IMR-90 (cell line): ENCODE results near the gene ITM2B. TPM values are rescaled to one million over a fixed set of nuclear protein-coding genes. Genes with fewer than 3 reads are reported as not detected.

ENCODE experiments used
- ATAC-seq: fragments of 200-7000 bp; cut with Tn5 transposase; 2 replicates; pipeline ENCODE4 v1.9.1; 2020; ENCODE audit warnings: low read depth, mild to moderate bottlenecking, moderate library complexity
- BruUV-seq: library from RNA; stranded (reverse); fragments of 400-500 nt; replicated peaks from 2 replicates; lab custom pipeline; 2021; lab: Mats Ljungman, UMichigan
- CTCF ChIA-PET: fragments of 300-600 bp; formaldehyde crosslinking; extraction: SDS; loops from one replicate; lab custom pipeline; 2021; ENCODE audit warnings: antibody characterized with exemption; lab: Yijun Ruan, JAX
- POLR2A ChIA-PET: fragments of 300-600 bp; sonication (Branson Sonifier 250); formaldehyde crosslinking; loops from one replicate; lab custom pipeline; 2022; ENCODE audit warnings: antibody characterized with exemption; ENCODE audit not compliant: unreplicated experiment; lab: Charles Lee
- DNase-seq: peaks from one replicate; pipeline ENCODE4 v3.0.0; 2013
- H2AFZ ChIP-seq: replicated peaks from 2 replicates; pipeline ENCODE3; 2013; ENCODE audit warnings: low read length, mild to moderate bottlenecking; ENCODE audit not compliant: poor library complexity
- H2AK5ac ChIP-seq: 2 replicates; pipeline ENCODE4 v1.6.1; 2013; ENCODE audit warnings: low read depth, low read length, inconsistent platforms
- H2AK9ac ChIP-seq: replicated peaks from 2 replicates; pipeline ENCODE3; 2013; ENCODE audit warnings: mild to moderate bottlenecking, low read depth, low read length, moderate library complexity; ENCODE audit not compliant: poor library complexity
- H2BK120ac ChIP-seq: 2 replicates; pipeline ENCODE4 v1.6.1; 2013; ENCODE audit warnings: low read depth, low read length, inconsistent platforms
- H2BK15ac ChIP-seq: 3 replicates; pipeline ENCODE4 v1.6.1; 2013; ENCODE audit warnings: low read depth, low read length, inconsistent platforms
- H2BK20ac ChIP-seq: 2 replicates; pipeline ENCODE4 v1.6.1; 2013; ENCODE audit warnings: low read depth, mild to moderate bottlenecking, inconsistent platforms, low read length, moderate library complexity
- H2BK5ac ChIP-seq: 2 replicates; pipeline ENCODE4 v1.6.1; 2013; ENCODE audit warnings: mild to moderate bottlenecking, low read depth, low read length, inconsistent platforms; ENCODE audit not compliant: poor library complexity, severe bottlenecking
- H3K14ac ChIP-seq: replicated peaks from 2 replicates; pipeline ENCODE4 v1.6.1; 2013; ENCODE audit warnings: low read depth, low read length, inconsistent platforms
- H3K18ac ChIP-seq: 2 replicates; pipeline ENCODE4 v1.6.1; 2013; ENCODE audit warnings: low read depth, low read length, control low read depth
- H3K23ac ChIP-seq: 2 replicates; pipeline ENCODE4 v1.6.1; 2013; ENCODE audit warnings: low read depth, low read length, inconsistent platforms
- H3K27ac ChIP-seq: 2 replicates; pipeline ENCODE4 v1.5.1; 2013; ENCODE audit warnings: mild to moderate bottlenecking, control low read depth, low read length; ENCODE audit not compliant: insufficient read depth
- H3K27me3 ChIP-seq: 2 replicates; pipeline ENCODE4 v1.6.1; 2013; ENCODE audit warnings: low read length; ENCODE audit not compliant: control insufficient read depth, insufficient read depth
- H3K36me3 ChIP-seq: 2 replicates; pipeline ENCODE4 v1.6.1; 2013; ENCODE audit warnings: low read length, mixed read lengths; ENCODE audit not compliant: control insufficient read depth, insufficient read depth
- H3K4ac ChIP-seq: 2 replicates; pipeline ENCODE4 v1.6.1; 2013; ENCODE audit warnings: low read depth, low read length, inconsistent platforms
- H3K4me1 ChIP-seq: 2 replicates; pipeline ENCODE4 v1.6.1; 2013; ENCODE audit warnings: low read length, mixed read lengths; ENCODE audit not compliant: control insufficient read depth, insufficient read depth
- H3K4me2 ChIP-seq: 2 replicates; pipeline ENCODE4 v1.6.1; 2013; ENCODE audit warnings: low read depth, mild to moderate bottlenecking, control low read depth, low read length, moderate library complexity
- H3K4me3 ChIP-seq: 2 replicates; pipeline ENCODE4 v1.5.1; 2013; ENCODE audit warnings: low read depth, mild to moderate bottlenecking, control low read depth, low read length, moderate library complexity; ENCODE audit not compliant: insufficient read depth
- H3K56ac ChIP-seq: 2 replicates; pipeline ENCODE4 v1.6.1; 2013; ENCODE audit warnings: low read length, inconsistent platforms; ENCODE audit not compliant: insufficient read depth; ENCODE audit errors: extremely low read depth
- H3K79me1 ChIP-seq, 2 experiments: 2 replicates each; pipeline ENCODE4 v1.6.1; 2013; ENCODE audit warnings: low read length in 2 of 2, inconsistent platforms in 1 of 2, low read depth in 1 of 2
- H3K9ac ChIP-seq: 2 replicates; pipeline ENCODE4 v1.6.1; 2013; ENCODE audit warnings: low read depth, low read length, control low read depth
- H3K9me1 ChIP-seq: 2 replicates; pipeline ENCODE4 v1.6.1; 2013; ENCODE audit warnings: low read length, inconsistent platforms; ENCODE audit not compliant: insufficient read depth
- H3K9me3 ChIP-seq: 2 replicates; pipeline ENCODE4 v1.6.1; 2013; ENCODE audit warnings: low read length; ENCODE audit not compliant: control insufficient read depth, insufficient read depth
- H4K20me1 ChIP-seq: 2 replicates; pipeline ENCODE4 v1.6.1; 2013; ENCODE audit warnings: low read length, inconsistent platforms; ENCODE audit not compliant: insufficient read depth
- H4K5ac ChIP-seq: 2 replicates; pipeline ENCODE4 v1.6.1; 2013; ENCODE audit warnings: mild to moderate bottlenecking, low read depth, low read length, control low read depth
- H4K8ac ChIP-seq, 2 experiments: 2 replicates each; pipeline ENCODE4 v1.6.1; 2013; ENCODE audit warnings: low read depth in 2 of 2, low read length in 2 of 2, control low read depth in 1 of 2, inconsistent platforms in 1 of 2
- H4K91ac ChIP-seq: 2 replicates; pipeline ENCODE4 v1.6.1; 2013; ENCODE audit warnings: low read depth, low read length, inconsistent platforms; ENCODE audit not compliant: insufficient read depth
- RAD21 ChIP-seq: IDR thresholded peaks from 2 replicates; pipeline ENCODE4 v1.6.1; 2012; ENCODE audit warnings: low read length, improper control_type of control experiment
- RCOR1 ChIP-seq: IDR thresholded peaks from 2 replicates; pipeline ENCODE4 v1.6.1; 2012; ENCODE audit warnings: mild to moderate bottlenecking, low read length, improper control_type of control experiment; ENCODE audit not compliant: insufficient replicate concordance
- WGBS, 2 experiments: methylation state at CpG; one replicate each; pipeline versions ENCODE4 v1.1.5 to v1.1.7; 2013; ENCODE audit warnings: missing lambda C conversion rate in 2 of 2; ENCODE audit not compliant: insufficient read length in 1 of 2; ENCODE audit errors: extremely low coverage in 2 of 2; 5-methylcytosine and 5-hydroxymethylcytosine counted together
- dilution Hi-C: fragments of 300-500 bp; cut with HindIII; formaldehyde crosslinking; loops from one replicate; pipeline ENCODE4 v1.14.3; 2018; ENCODE audit warnings: low sequenced_read_pairs; ENCODE audit not compliant: unreplicated experiment
- in situ Hi-C: fragments of 300-500 bp; cut with MboI; formaldehyde crosslinking; loops from 3 replicates; pipeline ENCODE4 v1.14.3; 2019; ENCODE audit warnings: low sequenced_read_pairs, inconsistent platforms, mixed read lengths
- intact Hi-C: fragments of 100-400 bp; cut with micrococcal nuclease; formaldehyde crosslinking; loops from 2 replicates; pipeline ENCODE4 v1.10.0; 2022
- polyA plus RNA-seq, 3 experiments: library from polyadenylated mRNA; depleted of rRNA; stranded (reverse); fragments of >200 nt; gene quantifications; 2 replicates each; pipeline ENCODE4 v1.2.3, GENCODE V29; 2012; ENCODE audit warnings: low replicate concordance in 1 of 3
- total RNA-seq: library from RNA; depleted of rRNA; stranded (reverse); fragments of >200 nt; gene quantifications from 2 replicates; pipeline ENCODE4 v1.2.3, GENCODE V29; 2012
- TF ChIP-seq, protein P1 (sequence below): fragments of 150-350 bp; IDR thresholded peaks from 2 replicates; pipeline ENCODE4 v1.6.1; 2016; ENCODE audit warnings: low read depth, mild to moderate bottlenecking, low read length, moderate library complexity, borderline replicate concordance

The ITM2B gene
- total and polyA plus RNA-seq, 2 of the 4 experiments (the other 2 are of a cell fraction) = 51.1 to 158 TPM

DNA sequence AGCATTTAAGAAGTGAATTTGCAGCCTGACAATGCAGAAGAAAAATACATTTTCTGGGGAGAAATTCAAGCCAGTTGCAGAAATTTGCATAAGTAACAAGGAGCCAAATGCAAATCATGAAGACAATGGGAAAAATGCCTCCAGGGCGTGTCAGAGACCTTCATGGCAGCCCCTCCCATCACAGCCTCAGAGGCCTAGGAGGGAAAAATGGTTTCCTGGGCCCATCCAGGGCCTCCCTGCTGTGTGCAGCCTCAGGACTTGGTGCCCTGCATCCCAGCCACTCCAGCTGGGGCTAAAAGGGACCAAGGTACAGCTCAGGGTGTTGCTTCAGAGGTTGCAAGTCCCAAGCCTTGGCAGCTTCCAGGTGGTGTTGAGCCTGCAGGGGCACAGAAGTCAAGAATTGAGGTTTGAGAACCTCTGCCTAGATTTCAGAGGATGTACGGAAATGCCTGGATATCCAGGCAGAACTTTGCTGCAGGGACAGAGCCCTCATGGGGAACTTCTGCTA is 16.7 kb upstream of the ITM2B start:
- intact Hi-C loops = no loop called here
- dilution Hi-C loops = no loop called here
- no peak overlapping the region for H2BK5ac ChIP-seq
- TF ChIP-seq, protein P1, sequence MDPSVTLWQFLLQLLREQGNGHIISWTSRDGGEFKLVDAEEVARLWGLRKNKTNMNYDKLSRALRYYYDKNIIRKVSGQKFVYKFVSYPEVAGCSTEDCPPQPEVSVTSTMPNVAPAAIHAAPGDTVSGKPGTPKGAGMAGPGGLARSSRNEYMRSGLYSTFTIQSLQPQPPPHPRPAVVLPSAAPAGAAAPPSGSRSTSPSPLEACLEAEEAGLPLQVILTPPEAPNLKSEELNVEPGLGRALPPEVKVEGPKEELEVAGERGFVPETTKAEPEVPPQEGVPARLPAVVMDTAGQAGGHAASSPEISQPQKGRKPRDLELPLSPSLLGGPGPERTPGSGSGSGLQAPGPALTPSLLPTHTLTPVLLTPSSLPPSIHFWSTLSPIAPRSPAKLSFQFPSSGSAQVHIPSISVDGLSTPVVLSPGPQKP = no peak
- no peak for TF ChIP-seq RCOR1
- no peak for TF ChIP-seq RAD21
- H4K20me1 ChIP-seq = no peaks in the 10 kb centered on the region
- H3K9me3 ChIP-seq = 0 out of 2 replicates have a peak, but pooled peaks cover 2% of the 10 kb centered on the region
- no peak overlapping the region for H2AK5ac ChIP-seq
- no peak overlapping the region for H4K8ac ChIP-seq
- H2BK120ac ChIP-seq = no peak overlapping the region
- H3K4me3 ChIP-seq = no peak overlapping the region
- in situ Hi-C loops = no loop called here
- no peak overlapping the region for H2BK15ac ChIP-seq
- DNase-seq (no peak), ATAC-seq (no peak)
- ChIA-PET CTCF (no interaction called here), POLR2A (no interaction called here)
- no peak overlapping the region for H4K91ac ChIP-seq
- no peak overlapping the region for H3K9ac ChIP-seq
- H2BK20ac ChIP-seq = no peak overlapping the region
- no peak overlapping the region for H3K23ac ChIP-seq
- H3K36me3 ChIP-seq = no peaks in the 10 kb centered on the region
- no peak overlapping the region for H3K4ac ChIP-seq
- H2AFZ ChIP-seq = no peak overlapping the region
- no peak overlapping the region for H3K4me2 ChIP-seq
- peaks cover 2% of the 10 kb centered on the region for H3K27me3 ChIP-seq
- no peak overlapping the region for H4K5ac ChIP-seq
- no peak overlapping the region for H3K27ac ChIP-seq
- no peak overlapping the region for H3K56ac ChIP-seq
- BruUV-seq = no TSS peak
- peaks cover 2% of the 10 kb centered on the region; the same call in 1 of the 2 replicates for H3K4me1 ChIP-seq
- H3K18ac ChIP-seq = no peak overlapping the region
- H3K9me1 ChIP-seq = no peaks in the 10 kb centered on the region; the same call in 1 of the 2 replicates
- H3K14ac ChIP-seq = no peak overlapping the region
- H3K79me1 ChIP-seq = no peaks in the 10 kb centered on the region
- WGBS, 2 experiments = no CpG with 5 or more reads among the region's 2 CpGs
- H2AK9ac ChIP-seq = no peak overlapping the region
